Measurements from ENCODE around the gene SLC17A2. TPM values are rescaled to one million over a fixed set of nuclear protein-coding genes. Genes with fewer than 3 reads are reported as not detected.

SLC17A2 gene
- polyA plus RNA-seq (2013, experiment 1 of 4) = not detected
- polyA plus RNA-seq (2013, experiment 2 of 4) = not detected
- not detected for polyA plus RNA-seq (2013, experiment 3 of 4)
- not detected for polyA plus RNA-seq (2013, experiment 4 of 4)

DNA sequence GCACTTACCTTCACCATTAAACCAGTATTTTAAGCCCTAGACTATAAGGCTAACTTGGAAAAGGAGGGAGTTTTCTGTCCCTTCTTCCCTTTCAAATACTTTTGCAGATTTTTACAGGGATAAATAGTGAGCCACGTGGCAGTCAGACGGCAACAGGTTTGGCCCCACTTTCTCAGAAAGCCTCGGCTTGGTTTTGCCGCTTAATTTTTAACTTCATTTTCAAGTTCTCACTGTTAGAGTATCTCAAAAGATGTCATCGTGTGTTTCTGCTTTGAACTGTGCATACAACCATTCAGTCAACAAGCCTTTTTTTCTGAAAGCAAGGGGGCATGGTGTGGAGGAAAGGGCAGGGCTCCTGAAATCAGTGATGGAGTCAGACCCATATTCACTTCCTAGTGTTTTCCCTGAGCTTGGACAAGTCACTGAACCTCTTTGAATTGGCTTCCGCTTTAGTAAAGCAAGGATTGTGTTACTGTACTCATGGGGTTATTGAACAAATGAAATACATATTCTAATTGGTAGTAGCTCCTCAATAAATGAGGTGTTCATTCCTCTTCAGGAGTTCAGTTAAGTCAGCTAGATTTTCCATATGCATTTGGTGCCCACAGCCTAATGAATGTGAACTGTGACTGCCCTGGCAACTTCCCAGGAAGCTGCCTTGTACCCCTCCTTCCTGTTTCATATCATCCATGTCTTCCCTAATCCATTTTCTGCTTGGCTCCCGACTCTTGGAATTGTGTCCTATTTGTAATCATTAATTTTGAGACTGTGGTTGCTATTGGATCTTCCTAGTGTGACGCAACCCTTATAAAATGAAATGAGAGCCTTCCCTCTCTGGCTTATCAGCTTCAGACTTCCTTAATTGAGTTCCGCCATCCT is at the start of gene SLC17A2:
SLC17A2 (minus strand) TSS at position 160 of the 879 bp plus-strand sequence. CDS start 4,895 bp downstream, outside the sequence.
- WGBS, 2 experiments = 94 to 96% methylated on average over 9 of the region's 9 CpGs
- no peaks in the 10 kb centered on the region for H3K9me3 ChIP-seq (ENCODE audit: control insufficient read depth, low read length)
- H3K27me3 ChIP-seq (ENCODE audit: control insufficient read depth, insufficient read depth, low read length, poor library complexity, severe bottlenecking) = no peaks in the 10 kb centered on the region
- H3K4me3 ChIP-seq (ENCODE audit: insufficient read depth, low read depth, low read length) = no peak within 1 kb of the TSS
- no peaks in the 10 kb centered on the region for H3K4me1 ChIP-seq (ENCODE audit: control insufficient read depth, insufficient read depth, low read length)
- no peak within 1 kb of the TSS for H3K27ac ChIP-seq (ENCODE audit: insufficient read depth, low read depth, low read length, poor library complexity, severe bottlenecking)
- H3K36me3 ChIP-seq (ENCODE audit: control insufficient read depth, insufficient read depth, low read length) = no peaks in the 10 kb centered on the region

GRCh38 chr6:25975923-25976560 is 45.6 kb upstream of the SLC17A2 start:
- Histone ChIP-seq H3K4me1 (ENCODE audit: control insufficient read depth, insufficient read depth, low read length) (no peaks in the 10 kb centered on the region), H3K9me3 (ENCODE audit: control insufficient read depth, low read length) (no peaks in the 10 kb centered on the region), H3K27me3 (ENCODE audit: control insufficient read depth, insufficient read depth, low read length, poor library complexity, severe bottlenecking) (no peaks in the 10 kb centered on the region), H3K36me3 (ENCODE audit: control insufficient read depth, insufficient read depth, low read length) (no peaks in the 10 kb centered on the region), H3K4me3 (ENCODE audit: insufficient read depth, low read depth, low read length) (no peak overlapping the region), H3K27ac (ENCODE audit: insufficient read depth, low read depth, low read length, poor library complexity, severe bottlenecking) (no peak overlapping the region)
- 89 to 93% methylated on average over 5 of the region's 5 CpGs for WGBS, 2 experiments

GRCh38 chr6:25973923-25974555 is 43.5 kb upstream of the SLC17A2 start:
- Histone ChIP-seq H3K36me3 (ENCODE audit: control insufficient read depth, insufficient read depth, low read length) (no peaks in the 10 kb centered on the region), H3K4me3 (ENCODE audit: insufficient read depth, low read depth, low read length) (no peak overlapping the region), H3K4me1 (ENCODE audit: control insufficient read depth, insufficient read depth, low read length) (no peaks in the 10 kb centered on the region), H3K27ac (ENCODE audit: insufficient read depth, low read depth, low read length, poor library complexity, severe bottlenecking) (no peak overlapping the region), H3K27me3 (ENCODE audit: control insufficient read depth, insufficient read depth, low read length, poor library complexity, severe bottlenecking) (no peaks in the 10 kb centered on the region), H3K9me3 (ENCODE audit: control insufficient read depth, low read length) (no peaks in the 10 kb centered on the region)
- WGBS, 2 experiments = 92 to 98% methylated on average over 2 of the region's 2 CpGs

DNA sequence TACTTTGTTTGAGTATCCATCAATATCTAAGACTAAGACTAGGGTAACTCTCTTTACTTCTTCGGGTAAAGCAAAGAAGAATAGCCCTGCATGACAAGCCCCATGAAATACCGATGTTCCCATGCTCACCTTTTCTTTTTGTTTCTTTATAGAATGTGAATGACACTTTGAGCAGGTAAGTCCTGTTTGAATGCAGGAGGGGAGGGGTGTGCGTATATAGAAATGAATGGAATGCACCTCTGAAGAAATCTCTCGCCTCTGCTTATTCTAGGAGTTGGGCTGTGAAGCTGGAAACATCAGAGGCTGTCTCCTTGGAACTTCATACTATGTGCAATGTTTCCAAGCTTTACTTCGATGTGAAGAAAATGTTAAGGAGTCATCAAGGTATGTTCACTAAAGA is 42.4 kb upstream of the SLC17A2 start:
- no peak overlapping the region for H3K4me3 ChIP-seq (ENCODE audit: insufficient read depth, low read depth, low read length)
- no peaks in the 10 kb centered on the region for H3K9me3 ChIP-seq (ENCODE audit: control insufficient read depth, low read length)
- no peaks in the 10 kb centered on the region for H3K4me1 ChIP-seq (ENCODE audit: control insufficient read depth, insufficient read depth, low read length)
- H3K27ac ChIP-seq (ENCODE audit: insufficient read depth, low read depth, low read length, poor library complexity, severe bottlenecking) = no peak overlapping the region
- 93% methylated on average over 5 of the region's 5 CpGs for WGBS, 2 experiments
- no peaks in the 10 kb centered on the region for H3K27me3 ChIP-seq (ENCODE audit: control insufficient read depth, insufficient read depth, low read length, poor library complexity, severe bottlenecking)
- H3K36me3 ChIP-seq (ENCODE audit: control insufficient read depth, insufficient read depth, low read length) = no peaks in the 10 kb centered on the region

DNA sequence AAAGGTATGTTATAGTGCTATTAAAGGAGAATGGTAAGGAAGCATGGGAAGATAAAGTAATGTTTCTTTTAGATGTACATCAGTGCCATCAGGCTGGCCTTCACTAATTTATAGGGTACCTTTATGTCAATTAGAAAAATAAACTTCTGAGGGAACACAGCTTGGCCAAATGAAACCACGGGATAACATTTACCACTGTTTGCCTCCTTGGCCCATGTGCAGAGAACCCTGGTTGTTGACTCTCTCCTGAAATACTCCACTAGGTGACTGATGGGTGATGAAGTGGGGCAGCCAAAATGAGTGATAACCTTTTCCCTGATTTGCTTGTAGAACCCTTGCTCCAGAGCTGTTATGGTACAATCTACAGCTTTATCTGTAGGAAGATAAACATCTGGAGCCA is 41.6 kb upstream of the SLC17A2 start:
- Histone ChIP-seq H3K9me3 (ENCODE audit: control insufficient read depth, low read length) (no peaks in the 10 kb centered on the region), H3K27ac (ENCODE audit: insufficient read depth, low read depth, low read length, poor library complexity, severe bottlenecking) (no peak overlapping the region), H3K4me3 (ENCODE audit: insufficient read depth, low read depth, low read length) (no peak overlapping the region), H3K27me3 (ENCODE audit: control insufficient read depth, insufficient read depth, low read length, poor library complexity, severe bottlenecking) (no peaks in the 10 kb centered on the region), H3K36me3 (ENCODE audit: control insufficient read depth, insufficient read depth, low read length) (no peaks in the 10 kb centered on the region), H3K4me1 (ENCODE audit: control insufficient read depth, insufficient read depth, low read length) (no peaks in the 10 kb centered on the region)
- 97 to 100% methylated on average over 1 of the region's 1 CpG for WGBS, 2 experiments

GRCh38 chr6:25971187-25971821 is 40.8 kb upstream of the SLC17A2 start:
- no peaks in the 10 kb centered on the region for H3K4me1 ChIP-seq (ENCODE audit: control insufficient read depth, insufficient read depth, low read length)
- H3K27ac ChIP-seq (ENCODE audit: insufficient read depth, low read depth, low read length, poor library complexity, severe bottlenecking) = no peak overlapping the region
- WGBS, 2 experiments = 88 to 100% methylated on average over 1 of the region's 1 CpG
- no peaks in the 10 kb centered on the region for H3K9me3 ChIP-seq (ENCODE audit: control insufficient read depth, low read length)
- H3K36me3 ChIP-seq (ENCODE audit: control insufficient read depth, insufficient read depth, low read length) = no peaks in the 10 kb centered on the region
- H3K27me3 ChIP-seq (ENCODE audit: control insufficient read depth, insufficient read depth, low read length, poor library complexity, severe bottlenecking) = no peaks in the 10 kb centered on the region
- H3K4me3 ChIP-seq (ENCODE audit: insufficient read depth, low read depth, low read length) = no peak overlapping the region

- Histone ChIP-seq H3K4me1 (ENCODE audit: control insufficient read depth, insufficient read depth, low read length) (no peaks in the 10 kb centered on the region), H3K36me3 (ENCODE audit: control insufficient read depth, insufficient read depth, low read length) (no peaks in the 10 kb centered on the region)
These were observed 38.3 kb upstream of the SLC17A2 start for GRCh38 chr6:25968769-25969168.

DNA sequence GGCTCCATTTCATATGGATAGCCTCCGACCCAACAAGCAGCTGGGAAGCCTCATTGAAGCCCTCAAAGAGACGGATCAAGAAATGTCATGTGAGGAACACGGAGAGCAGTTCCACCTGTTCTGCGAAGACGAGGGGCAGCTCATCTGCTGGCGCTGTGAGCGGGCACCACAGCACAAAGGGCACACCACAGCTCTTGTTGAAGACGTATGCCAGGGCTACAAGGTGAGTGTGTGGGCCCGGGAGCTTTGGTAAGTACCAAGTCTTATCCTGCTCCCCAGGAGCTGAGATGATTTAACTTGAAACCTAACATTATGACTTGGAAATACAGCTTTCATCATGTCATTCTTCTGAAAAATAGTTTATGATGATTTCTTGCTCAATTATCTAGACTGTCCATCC is 36.2 kb upstream of the SLC17A2 start:
- no peak overlapping the region for H3K27ac ChIP-seq (ENCODE audit: insufficient read depth, low read depth, low read length, poor library complexity, severe bottlenecking)
- no peaks in the 10 kb centered on the region for H3K4me1 ChIP-seq (ENCODE audit: control insufficient read depth, insufficient read depth, low read length)
- H3K27me3 ChIP-seq (ENCODE audit: control insufficient read depth, insufficient read depth, low read length, poor library complexity, severe bottlenecking) = no peaks in the 10 kb centered on the region
- no peaks in the 10 kb centered on the region for H3K9me3 ChIP-seq (ENCODE audit: control insufficient read depth, low read length)
- no peak overlapping the region for H3K4me3 ChIP-seq (ENCODE audit: insufficient read depth, low read depth, low read length)
- 89 to 90% methylated on average over 9 of the region's 9 CpGs for WGBS, 2 experiments
- no peaks in the 10 kb centered on the region for H3K36me3 ChIP-seq (ENCODE audit: control insufficient read depth, insufficient read depth, low read length)

More at GRCh38 chr6:25968769-25969168, 38.3 kb upstream of the SLC17A2 start:
- Histone ChIP-seq H3K4me3 (ENCODE audit: insufficient read depth, low read depth, low read length) (no peak overlapping the region), H3K27me3 (ENCODE audit: control insufficient read depth, insufficient read depth, low read length, poor library complexity, severe bottlenecking) (no peaks in the 10 kb centered on the region), H3K9me3 (ENCODE audit: control insufficient read depth, low read length) (no peaks in the 10 kb centered on the region), H3K27ac (ENCODE audit: insufficient read depth, low read depth, low read length, poor library complexity, severe bottlenecking) (no peak overlapping the region)

GRCh38 chr6:25965058-25965457 is 34.6 kb upstream of the SLC17A2 start:
- no peak overlapping the region for H3K4me3 ChIP-seq (ENCODE audit: insufficient read depth, low read depth, low read length)
- no peaks in the 10 kb centered on the region for H3K4me1 ChIP-seq (ENCODE audit: control insufficient read depth, insufficient read depth, low read length)
- H3K27me3 ChIP-seq (ENCODE audit: control insufficient read depth, insufficient read depth, low read length, poor library complexity, severe bottlenecking) = no peaks in the 10 kb centered on the region
- H3K27ac ChIP-seq (ENCODE audit: insufficient read depth, low read depth, low read length, poor library complexity, severe bottlenecking) = no peak overlapping the region
- no peaks in the 10 kb centered on the region for H3K36me3 ChIP-seq (ENCODE audit: control insufficient read depth, insufficient read depth, low read length)
- 91 to 94% methylated on average over 4 of the region's 4 CpGs for WGBS, 2 experiments
- no peaks in the 10 kb centered on the region for H3K9me3 ChIP-seq (ENCODE audit: control insufficient read depth, low read length)

All from ectodermal cell (in vitro differentiated cells).